Activated naive CD8-positive, alpha-beta T cell treated with anti-CD3 and anti-CD28 coated beads, Interleukin-2, amount 50 U/mL, for 24 hours (primary cell): ENCODE measurements around the gene ATXN7L1.
A peak's percentile ranks its signal among the peaks of the same experiment; 100 is the strongest.

Experiments used
- ATAC-seq: fragments of 150-1000 bp; cut with Tn5 transposase; one replicate; pipeline ENCODE4 v1.10.0; 2021
- DNase-seq: peaks from one replicate; pipeline ENCODE4 v3.0.0; 2021
- H3K27ac Mint-ChIP-seq: one replicate; pipeline ENCODE4 v1.8.0; 2021; ENCODE audit warnings: mild to moderate bottlenecking, mixed read lengths
- H3K27me3 Mint-ChIP-seq: one replicate; pipeline ENCODE4 v1.8.0; 2021; ENCODE audit warnings: mixed read lengths
- H3K36me3 Mint-ChIP-seq: one replicate; pipeline ENCODE4 v1.8.0; 2021; ENCODE audit warnings: low read depth, mixed read lengths
- H3K4me1 Mint-ChIP-seq: one replicate; pipeline ENCODE4 v1.8.0; 2021; ENCODE audit warnings: mixed read lengths
- H3K4me3 Mint-ChIP-seq: one replicate; pipeline ENCODE4 v1.8.0; 2021; ENCODE audit warnings: mild to moderate bottlenecking, moderate library complexity, mixed read lengths
- H3K9me3 Mint-ChIP-seq: one replicate; pipeline ENCODE4 v1.8.0; 2021; ENCODE audit warnings: mixed read lengths

The ATXN7L1 gene

GRCh38 chr7:105662998-105663397, 213.4 kb downstream of the ATXN7L1 start:
- Mint-ChIP-seq H3K4me3 (no peak overlapping the region), H3K27me3 (no peaks in the 10 kb centered on the region), H3K27ac (no peak overlapping the region), H3K36me3 (peaks cover 9% of the 10 kb centered on the region), H3K9me3 (no peaks in the 10 kb centered on the region), H3K4me1 (no peaks in the 10 kb centered on the region)
- DNase-seq (no peak), ATAC-seq (no peak)

- H3K27ac Mint-ChIP-seq = no peak overlapping the region
Observed at GRCh38 chr7:105661625-105662024, 214.8 kb downstream of the ATXN7L1 start.

GRCh38 chr7:105656922-105657521, 219.4 kb downstream of the ATXN7L1 start:
- peak; percentile 77 for DNase-seq
- Mint-ChIP-seq H3K27me3 (no peaks in the 10 kb centered on the region), H3K27ac (no peak overlapping the region), H3K4me3 (no peak overlapping the region), H3K36me3 (peaks cover 8% of the 10 kb centered on the region), H3K4me1 (peaks cover 2% of the 10 kb centered on the region), H3K9me3 (no peaks in the 10 kb centered on the region)
- peak; percentile 73 for ATAC-seq

More at GRCh38 chr7:105661625-105662024, 214.8 kb downstream of the ATXN7L1 start:
- H3K27me3 Mint-ChIP-seq = no peaks in the 10 kb centered on the region
- peaks cover 2% of the 10 kb centered on the region for H3K4me1 Mint-ChIP-seq
- DNase-seq (no peak), ATAC-seq (no peak)
- H3K36me3 Mint-ChIP-seq = peaks cover 12% of the 10 kb centered on the region
- no peaks in the 10 kb centered on the region for H3K9me3 Mint-ChIP-seq
- no peak overlapping the region for H3K4me3 Mint-ChIP-seq

DNA sequence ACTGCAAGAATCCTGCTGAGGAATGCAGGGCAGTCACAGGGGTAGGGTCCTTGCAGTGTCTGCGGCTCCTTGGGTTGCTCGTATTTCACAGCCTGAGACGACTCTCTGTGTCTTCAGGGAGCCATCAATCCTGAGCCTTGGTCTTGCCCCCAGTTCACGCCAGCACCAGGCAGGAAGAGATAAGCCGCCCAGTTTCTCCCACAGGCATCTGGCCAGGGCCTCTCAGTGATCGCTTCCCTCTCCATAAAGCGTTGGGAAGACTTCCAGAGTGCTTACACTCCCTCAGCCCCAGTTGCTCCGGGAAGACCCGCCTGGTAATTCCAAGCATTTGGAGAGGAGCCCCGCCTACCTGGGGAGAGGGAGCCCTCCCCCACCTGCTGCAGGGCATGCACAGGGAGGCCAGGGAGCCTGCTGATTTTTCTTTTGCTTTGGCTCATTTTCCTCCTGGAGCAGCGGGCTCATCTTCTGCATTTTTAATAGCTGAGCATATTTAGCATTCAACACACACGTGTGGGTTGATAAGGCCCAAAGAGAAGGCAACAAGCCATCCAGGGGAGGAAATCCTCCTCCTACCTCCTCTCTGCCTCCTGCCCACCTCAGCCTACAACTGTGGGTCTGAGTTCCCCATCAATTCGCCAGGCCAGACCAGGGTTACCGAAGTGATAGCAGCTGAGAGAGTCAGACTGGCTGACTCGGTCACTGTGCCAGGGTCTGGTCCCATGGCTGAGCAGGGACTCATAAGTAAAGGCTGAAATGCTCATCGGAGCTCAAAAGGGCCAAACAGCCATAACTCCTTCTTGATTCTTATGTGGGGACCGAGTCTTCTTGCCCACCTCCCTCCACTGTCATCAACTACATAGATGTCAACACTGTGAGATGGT, 220.7 kb downstream of the ATXN7L1 start:
- no peak overlapping the region for H3K27ac Mint-ChIP-seq
- H3K9me3 Mint-ChIP-seq = no peaks in the 10 kb centered on the region
- no peaks in the 10 kb centered on the region for H3K27me3 Mint-ChIP-seq
- peaks cover 2% of the 10 kb centered on the region for H3K4me1 Mint-ChIP-seq
- ATAC-seq (no peak), DNase-seq (no peak)
- peaks cover 3% of the 10 kb centered on the region for H3K36me3 Mint-ChIP-seq
- H3K4me3 Mint-ChIP-seq = no peak overlapping the region

- Mint-ChIP-seq H3K27ac (no peak overlapping the region), H3K36me3 (peaks cover 3% of the 10 kb centered on the region), H3K9me3 (no peaks in the 10 kb centered on the region), H3K4me3 (no peak overlapping the region), H3K4me1 (peaks cover 4% of the 10 kb centered on the region), H3K27me3 (no peaks in the 10 kb centered on the region)
- DNase-seq = no peak
- ATAC-seq = no peak
Observed at GRCh38 chr7:105655067-105655466, 221.3 kb downstream of the ATXN7L1 start.

GRCh38 chr7:105654095-105654686, 222.2 kb downstream of the ATXN7L1 start:
- no peak for ATAC-seq
- Mint-ChIP-seq H3K36me3 (peaks cover 3% of the 10 kb centered on the region), H3K9me3 (no peaks in the 10 kb centered on the region), H3K27ac (no peak overlapping the region), H3K4me3 (no peak overlapping the region), H3K4me1 (peaks cover 4% of the 10 kb centered on the region), H3K27me3 (no peaks in the 10 kb centered on the region)
- DNase-seq = no peak

- Mint-ChIP-seq H3K9me3 (no peaks in the 10 kb centered on the region), H3K36me3 (peaks cover 3% of the 10 kb centered on the region), H3K27ac (no peak overlapping the region), H3K4me1 (peaks cover 4% of the 10 kb centered on the region), H3K27me3 (no peaks in the 10 kb centered on the region), H3K4me3 (no peak overlapping the region)
- no peak for DNase-seq
- no peak for ATAC-seq
Observed at GRCh38 chr7:105653441-105654005, 222.9 kb downstream of the ATXN7L1 start.

DNA sequence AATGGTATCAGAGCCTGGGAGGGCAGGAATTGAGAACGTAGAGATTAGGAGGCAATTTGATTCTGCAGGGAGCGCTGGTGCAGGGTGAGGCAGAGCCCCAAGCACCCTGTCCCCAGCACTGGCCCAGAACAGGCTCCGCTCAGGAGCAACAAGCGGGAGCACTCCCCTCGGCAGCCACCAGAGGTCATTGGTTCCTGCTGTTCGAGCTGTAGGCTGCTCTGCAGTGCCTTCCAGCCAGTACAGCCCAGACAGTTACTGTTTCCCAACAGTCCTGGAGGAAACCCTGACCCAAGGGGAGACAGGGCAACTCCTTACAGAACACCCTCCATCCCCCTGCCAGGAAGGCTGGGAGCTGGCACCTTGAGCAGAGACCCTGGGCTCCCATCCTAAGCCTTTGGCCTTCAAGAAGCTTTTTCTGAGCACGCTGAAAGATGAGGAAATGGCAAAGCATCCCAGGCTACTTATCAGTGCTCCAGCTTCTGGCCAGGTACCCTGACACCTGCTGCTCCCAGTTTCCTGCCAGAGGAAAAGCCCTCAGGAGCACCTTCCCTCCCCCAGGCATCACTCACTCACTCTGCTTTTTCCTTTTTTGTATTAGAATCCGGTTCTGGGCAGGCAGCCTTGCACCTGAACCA, 223.9 kb downstream of the ATXN7L1 start:
- Mint-ChIP-seq H3K36me3 (peaks cover 3% of the 10 kb centered on the region), H3K9me3 (no peaks in the 10 kb centered on the region), H3K27me3 (no peaks in the 10 kb centered on the region), H3K27ac (no peak overlapping the region), H3K4me3 (no peak overlapping the region), H3K4me1 (peaks cover 4% of the 10 kb centered on the region)
- peak; percentile 81 for ATAC-seq
- DNase-seq = peak; percentile 77

GRCh38 chr7:105651798-105652197, 224.6 kb downstream of the ATXN7L1 start:
- no peaks in the 10 kb centered on the region for H3K27me3 Mint-ChIP-seq
- H3K36me3 Mint-ChIP-seq = peaks cover 3% of the 10 kb centered on the region
- ATAC-seq (no peak), DNase-seq (no peak)
- peaks cover 2% of the 10 kb centered on the region for H3K4me1 Mint-ChIP-seq
- no peak overlapping the region for H3K4me3 Mint-ChIP-seq
- no peak overlapping the region for H3K27ac Mint-ChIP-seq
- H3K9me3 Mint-ChIP-seq = no peaks in the 10 kb centered on the region

- ATAC-seq = peak; percentile 30
Observed at GRCh38 chr7:105650382-105650970, 225.9 kb downstream of the ATXN7L1 start.

DNA sequence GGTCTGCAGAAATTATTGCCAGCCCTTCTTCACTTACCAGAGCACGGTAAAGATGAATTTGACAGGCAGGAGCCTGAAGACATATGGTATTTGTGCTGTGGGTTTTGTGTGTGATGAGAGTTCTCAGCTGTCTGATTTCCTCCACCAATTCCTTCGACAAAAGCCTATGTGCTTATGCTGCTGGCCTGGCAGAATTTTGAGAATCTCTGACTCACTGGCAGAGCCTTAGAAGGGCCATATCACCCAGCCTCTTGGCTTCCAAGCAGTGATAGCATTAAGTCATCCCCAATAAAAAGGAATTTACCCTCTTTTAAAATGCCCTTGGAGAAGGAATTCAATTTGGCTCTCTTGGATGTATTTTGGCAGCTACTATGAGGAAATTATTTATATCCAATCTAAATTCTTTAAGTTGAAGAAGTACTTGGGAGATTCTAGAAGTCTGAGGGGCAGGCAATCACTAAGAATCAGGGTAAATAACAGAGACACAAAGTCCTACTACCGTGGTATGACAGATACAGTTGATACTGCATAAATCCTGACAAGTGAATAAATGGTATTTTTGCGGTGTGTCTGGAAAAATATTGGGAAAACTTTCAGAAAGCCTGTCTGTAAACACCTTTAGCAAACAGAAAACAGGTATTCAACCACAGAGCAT, 226.5 kb downstream of the ATXN7L1 start:
- no peaks in the 10 kb centered on the region for H3K9me3 Mint-ChIP-seq
- H3K36me3 Mint-ChIP-seq = peaks cover 3% of the 10 kb centered on the region
- no peak overlapping the region for H3K27ac Mint-ChIP-seq
- no peak overlapping the region for H3K4me3 Mint-ChIP-seq
- H3K4me1 Mint-ChIP-seq = peaks cover 2% of the 10 kb centered on the region
- no peak for DNase-seq
- no peak for ATAC-seq
- no peaks in the 10 kb centered on the region for H3K27me3 Mint-ChIP-seq

More at GRCh38 chr7:105650382-105650970, 225.9 kb downstream of the ATXN7L1 start:
- Mint-ChIP-seq H3K9me3 (no peaks in the 10 kb centered on the region), H3K4me1 (peaks cover 2% of the 10 kb centered on the region), H3K4me3 (no peak overlapping the region), H3K27me3 (no peaks in the 10 kb centered on the region), H3K36me3 (peaks cover 3% of the 10 kb centered on the region), H3K27ac (no peak overlapping the region)
- no peak for DNase-seq

DNA sequence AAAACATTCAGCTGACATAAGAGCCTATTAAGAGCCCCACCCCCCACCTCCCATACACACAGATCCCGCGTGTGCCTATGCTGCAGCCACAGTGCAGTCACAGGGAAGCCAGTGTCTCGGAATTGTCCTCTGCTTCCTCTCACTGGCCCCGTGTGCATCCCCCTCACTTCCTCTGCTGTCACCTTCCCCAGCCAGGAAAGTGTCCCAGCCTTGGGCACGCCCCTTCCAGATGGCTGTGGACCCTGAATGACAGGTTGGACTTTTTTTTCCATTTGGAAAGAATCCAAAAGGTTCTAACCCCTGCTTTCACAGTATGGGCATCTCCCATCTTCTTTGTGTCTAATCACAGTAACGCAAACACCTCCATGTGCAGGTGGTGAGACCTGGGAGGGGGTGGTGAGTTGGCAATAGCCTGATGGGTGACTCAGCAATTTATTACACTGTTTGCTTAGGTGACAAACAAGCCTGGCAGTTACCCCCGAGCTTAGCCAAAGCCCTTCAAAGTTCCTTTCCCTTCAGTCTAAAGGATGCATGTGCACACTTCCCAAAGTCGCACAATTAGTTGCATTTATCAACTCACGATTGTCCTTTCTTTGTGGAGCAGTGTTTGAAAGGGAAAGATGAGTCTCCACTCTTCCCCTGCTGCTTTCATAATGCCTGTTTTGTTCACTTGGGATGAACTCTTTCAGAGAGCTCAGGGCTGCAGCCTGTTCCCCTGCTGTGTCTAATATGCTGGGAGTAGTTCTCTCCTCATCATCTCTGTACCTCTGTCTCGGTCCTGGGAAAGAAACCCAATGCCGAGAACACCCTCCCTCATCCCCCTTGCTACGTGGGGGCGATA, 227.6 kb downstream of the ATXN7L1 start:
- no peak for ATAC-seq
- H3K4me1 Mint-ChIP-seq = peaks cover 2% of the 10 kb centered on the region
- no peaks in the 10 kb centered on the region for H3K9me3 Mint-ChIP-seq
- H3K36me3 Mint-ChIP-seq = peaks cover 3% of the 10 kb centered on the region
- no peaks in the 10 kb centered on the region for H3K27me3 Mint-ChIP-seq
- no peak overlapping the region for H3K27ac Mint-ChIP-seq
- DNase-seq = no peak
- H3K4me3 Mint-ChIP-seq = no peak overlapping the region

DNA sequence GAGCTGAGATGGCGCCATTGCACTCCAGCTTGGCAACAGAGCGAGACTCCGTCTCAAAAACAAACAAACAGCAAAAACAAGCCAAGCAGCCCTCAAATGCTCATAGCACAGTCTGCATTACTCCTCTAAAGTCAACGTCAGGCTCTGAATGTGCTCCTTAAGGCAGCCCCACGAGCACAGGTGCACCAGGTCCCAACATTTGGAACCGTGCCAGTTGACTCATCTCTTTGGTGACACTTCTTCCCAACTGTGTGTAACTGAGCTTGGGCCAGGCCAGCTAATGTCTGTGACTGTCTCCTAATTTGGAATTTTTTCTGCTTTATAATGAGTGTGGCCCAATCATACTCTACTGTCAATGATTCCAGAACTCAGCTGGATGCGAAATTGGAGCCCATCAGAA, 228.8 kb downstream of the ATXN7L1 start:
- no peaks in the 10 kb centered on the region for H3K9me3 Mint-ChIP-seq
- no peak overlapping the region for H3K27ac Mint-ChIP-seq
- DNase-seq (no peak), ATAC-seq (no peak)
- H3K4me1 Mint-ChIP-seq = peaks cover 2% of the 10 kb centered on the region
- H3K4me3 Mint-ChIP-seq = no peak overlapping the region
- H3K36me3 Mint-ChIP-seq = peaks cover 8% of the 10 kb centered on the region
- no peaks in the 10 kb centered on the region for H3K27me3 Mint-ChIP-seq
